ENCODE data around the gene CFAP100.

- TF ChIP-seq CTCF (IDR thresholded peaks at IDR 0.05) (no peak), POLR2A (IDR thresholded peaks at IDR 0.05) (no peak)
Observed at GRCh38 chr3:126433105-126433430, 38.4 kb downstream of the CFAP100 start.

Data from adrenal gland (tissue), 5 donors.